PC-9 (cell line): Measurements from ENCODE around the gene ELF3. TPM values are rescaled to one million over a fixed set of nuclear protein-coding genes. Genes with fewer than 3 reads are reported as not detected.

Experiments
- BruUV-seq: library from RNA; stranded (reverse); fragments of 400-500 nt; replicated peaks from 2 replicates; lab custom pipeline; 2021; lab: Mats Ljungman, UMichigan
- CTCF ChIA-PET: fragments of 300-600 bp; sonication (Branson Sonifier 250); formaldehyde crosslinking; loops from one replicate; lab custom pipeline; 2022; ENCODE audit warnings: antibody characterized with exemption; lab: Charles Lee
- POLR2A ChIA-PET: fragments of 300-600 bp; sonication (Branson Sonifier 250); formaldehyde crosslinking; loops from one replicate; lab custom pipeline; 2022; ENCODE audit warnings: antibody characterized with exemption; ENCODE audit not compliant: unreplicated experiment; lab: Charles Lee
- DNase-seq, 2 experiments: peaks; one replicate each; pipeline versions ENCODE4 v3.0.0 to v3.0.0-alpha.2; 2015 to 2022; ENCODE audit warnings: mixed read lengths in 1 of 2
- H2AFZ ChIP-seq: fragments of 200-600 bp; sonication (generic); 2 replicates; pipeline ENCODE4 v1.8.1; 2017; ENCODE audit warnings: antibody characterized with exemption
- H3F3A ChIP-seq: fragments of 200-600 bp; sonication (generic); 2 replicates; pipeline ENCODE4 v1.8.1; 2017; ENCODE audit warnings: antibody characterized with exemption, mild to moderate bottlenecking, low read depth; ENCODE audit not compliant: insufficient read depth
- H3K27ac ChIP-seq: fragments of 200-600 bp; sonication (generic); 2 replicates; pipeline ENCODE4 v1.6.1; 2016; ENCODE audit warnings: mixed run types
- H3K27me3 ChIP-seq: fragments of 200-600 bp; sonication (generic); 2 replicates; pipeline ENCODE4 v1.6.1; 2016; ENCODE audit warnings: low read depth, mixed run types; ENCODE audit not compliant: insufficient read depth
- H3K36me3 ChIP-seq: fragments of 200-600 bp; sonication (generic); 2 replicates; pipeline ENCODE4 v1.6.1; 2016; ENCODE audit warnings: low read depth, mixed run types
- H3K4me1 ChIP-seq: fragments of 200-600 bp; sonication (generic); replicated peaks from 2 replicates; pipeline ENCODE4 v1.6.1; 2016; ENCODE audit warnings: mixed run types; ENCODE audit not compliant: insufficient read depth
- H3K4me2 ChIP-seq: fragments of 200-600 bp; sonication (generic); 2 replicates; pipeline ENCODE4 v1.6.1; 2017; ENCODE audit warnings: mixed run types
- H3K4me3 ChIP-seq: fragments of 200-600 bp; sonication (generic); 2 replicates; pipeline ENCODE4 v1.6.1; 2016; ENCODE audit warnings: mixed run types
- H3K79me2 ChIP-seq: fragments of 200-600 bp; sonication (generic); 2 replicates; pipeline ENCODE4 v1.6.1; 2017; ENCODE audit warnings: low read depth, mixed run types
- H3K9me2 ChIP-seq: fragments of 200-600 bp; sonication (generic); 2 replicates; pipeline ENCODE4 v1.8.1; 2017; ENCODE audit warnings: mild to moderate bottlenecking; ENCODE audit not compliant: insufficient read depth
- H3K9me3 ChIP-seq: fragments of 200-600 bp; sonication (generic); 2 replicates; pipeline ENCODE4 v1.8.1; 2016; ENCODE audit warnings: low read depth; ENCODE audit not compliant: insufficient read depth
- H4K20me1 ChIP-seq: fragments of 200-600 bp; sonication (generic); 2 replicates; pipeline ENCODE4 v1.8.1; 2017; ENCODE audit not compliant: insufficient read depth
- EZH2 ChIP-seq: fragments of 200-600 bp; sonication (generic); IDR thresholded peaks from 2 replicates; pipeline ENCODE4 v1.8.0; 2017; ENCODE audit warnings: antibody characterized with exemption, low read depth
- intact Hi-C: fragments of 100-400 bp; cut with micrococcal nuclease; formaldehyde crosslinking; loops from one replicate; pipeline ENCODE4 v1.10.0; 2022; ENCODE audit not compliant: unreplicated experiment
- total RNA-seq: library from RNA; stranded (reverse); gene quantifications from 2 replicates; pipeline ENCODE4 v1.2.3, GENCODE V29; 2021
- TF ChIP-seq, protein P1 (sequence below): fragments of 200-600 bp; sonication (generic); conservative IDR thresholded peaks from 2 replicates; pipeline ENCODE4 v1.6.1; 2017; ENCODE audit warnings: mixed run types, antibody characterized with exemption, mild to moderate bottlenecking, moderate library complexity

The ELF3 gene
- total RNA-seq, 1 experiment from 2014 or later, result 295 TPM

GRCh38 chr1:202016022-202016810, 5.8 kb downstream of the ELF3 start:
- Histone ChIP-seq H3K9me3 (no peaks in the 10 kb centered on the region), H3K79me2 (peaks cover 66% of the 10 kb centered on the region), H3K27ac (peak overlapping the region; percentile 97), H3K27me3 (no peaks in the 10 kb centered on the region), H2AFZ (no peak overlapping the region), H3K9me2 (no peaks in the 10 kb centered on the region), H3K4me1 (peaks cover 86% of the 10 kb centered on the region), H3K4me3 (peak overlapping the region; percentile 86), H3F3A (peaks cover 80% of the 10 kb centered on the region), H3K36me3 (peaks cover 56% of the 10 kb centered on the region), H4K20me1 (peaks cover 55% of the 10 kb centered on the region), H3K4me2 (peak overlapping the region; percentile 94)
- TF ChIP-seq EZH2, result no peak
- TF ChIP-seq, protein P1, sequence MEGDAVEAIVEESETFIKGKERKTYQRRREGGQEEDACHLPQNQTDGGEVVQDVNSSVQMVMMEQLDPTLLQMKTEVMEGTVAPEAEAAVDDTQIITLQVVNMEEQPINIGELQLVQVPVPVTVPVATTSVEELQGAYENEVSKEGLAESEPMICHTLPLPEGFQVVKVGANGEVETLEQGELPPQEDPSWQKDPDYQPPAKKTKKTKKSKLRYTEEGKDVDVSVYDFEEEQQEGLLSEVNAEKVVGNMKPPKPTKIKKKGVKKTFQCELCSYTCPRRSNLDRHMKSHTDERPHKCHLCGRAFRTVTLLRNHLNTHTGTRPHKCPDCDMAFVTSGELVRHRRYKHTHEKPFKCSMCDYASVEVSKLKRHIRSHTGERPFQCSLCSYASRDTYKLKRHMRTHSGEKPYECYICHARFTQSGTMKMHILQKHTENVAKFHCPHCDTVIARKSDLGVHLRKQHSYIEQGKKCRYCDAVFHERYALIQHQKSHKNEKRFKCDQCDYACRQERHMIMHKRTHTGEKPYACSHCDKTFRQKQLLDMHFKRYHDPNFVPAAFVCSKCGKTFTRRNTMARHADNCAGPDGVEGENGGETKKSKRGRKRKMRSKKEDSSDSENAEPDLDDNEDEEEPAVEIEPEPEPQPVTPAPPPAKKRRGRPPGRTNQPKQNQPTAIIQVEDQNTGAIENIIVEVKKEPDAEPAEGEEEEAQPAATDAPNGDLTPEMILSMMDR, result no peak
- no TSS peak for BruUV-seq
- intact Hi-C loops, result no loop called here
- DNase-seq, result no peak
- CTCF ChIA-PET, result interaction anchor here (0.6 to 1.0 kb wide), 2 partner anchors 40 to 103 kb away, joined by 3 to 4 read pairs; no protein-coding TSS in a partner anchor
- POLR2A ChIA-PET, result interaction anchor here (0.7 to 2.7 kb wide), 5 partner anchors 18 to 91 kb away, joined by 4 to 66 read pairs (median 9); no protein-coding TSS in a partner anchor

DNA sequence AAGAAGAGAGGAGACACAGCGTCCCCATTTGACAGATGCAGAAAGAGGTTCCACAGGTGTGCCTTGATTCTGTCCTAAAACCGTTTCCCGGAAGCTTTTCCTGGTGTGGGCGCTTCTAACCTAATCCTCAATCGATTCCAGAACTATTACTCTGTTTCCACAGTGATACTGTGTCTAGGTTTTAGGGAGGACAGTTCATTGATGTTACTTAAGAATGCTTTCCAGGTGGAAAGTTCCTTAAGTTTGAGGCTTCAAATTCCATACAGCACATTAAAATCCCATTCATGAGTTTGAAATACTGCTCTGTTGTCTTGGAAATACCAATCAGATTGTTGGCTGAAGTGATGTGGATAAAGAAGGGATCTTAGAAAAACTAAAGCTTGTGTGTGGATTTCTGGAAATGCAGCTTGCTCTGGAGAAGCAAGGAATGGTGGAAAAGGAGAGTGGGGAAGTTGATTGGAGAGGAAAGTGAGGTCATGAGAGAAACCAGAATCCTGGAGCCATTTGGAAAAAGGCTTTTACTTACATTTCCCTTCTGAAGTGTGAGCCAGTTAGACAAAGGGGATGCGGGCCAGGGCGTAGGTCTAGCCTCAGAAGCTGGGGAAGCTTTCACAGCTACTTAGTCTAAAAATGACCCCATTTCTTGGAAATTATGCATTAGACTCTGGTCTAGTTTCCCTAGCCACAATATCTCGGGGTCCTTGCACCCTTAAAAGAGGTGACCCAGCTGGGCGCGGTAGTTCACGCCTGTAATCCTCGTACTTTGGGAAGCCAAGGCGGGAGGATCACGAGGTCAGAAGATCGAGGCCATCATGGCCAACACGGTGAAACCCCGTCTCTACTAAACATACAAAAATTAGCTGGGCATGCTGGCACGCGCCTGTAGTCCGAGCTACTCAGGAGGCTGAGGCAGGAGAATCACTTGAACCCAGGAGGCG, 6.7 kb downstream of the ELF3 start:
- H3K27ac ChIP-seq, result peak overlapping the region; percentile 97
- peaks cover 48% of the 10 kb centered on the region for H3K36me3 ChIP-seq
- CTCF ChIA-PET, result interaction anchor here (1.0 to 1.2 kb wide), 3 partner anchors 18 to 39 kb away, joined by 3 to 4 read pairs (median 4); no protein-coding TSS in a partner anchor
- BruUV-seq, result TSS peak; percentile 55
- H3K4me3 ChIP-seq, result peak overlapping the region; percentile 86; the same call in 1 of the 2 replicates
- TF ChIP-seq, protein P1, result no peak
- TF ChIP-seq EZH2, result no peak
- H3K9me3 ChIP-seq, result no peaks in the 10 kb centered on the region
- H3K27me3 ChIP-seq, result no peaks in the 10 kb centered on the region
- no peak overlapping the region for H2AFZ ChIP-seq
- no peaks in the 10 kb centered on the region for H3K9me2 ChIP-seq
- POLR2A ChIA-PET, result interaction anchor here (0.6 to 2.7 kb wide), 13 partner anchors 10 to 96 kb away, joined by 3 to 66 read pairs (median 12); no protein-coding TSS in a partner anchor
- peaks cover 75% of the 10 kb centered on the region for H3F3A ChIP-seq
- peak overlapping the region; percentile 94 for H3K4me2 ChIP-seq
- intact Hi-C loops, result no loop called here
- H3K79me2 ChIP-seq, result peaks cover 58% of the 10 kb centered on the region
- H4K20me1 ChIP-seq, result peaks cover 47% of the 10 kb centered on the region
- peaks cover 94% of the 10 kb centered on the region for H3K4me1 ChIP-seq
- DNase-seq, result no peak
